Inflammatory macrophage (primary cell): ENCODE measurements around the gene LGALS7B.
A peak's percentile ranks its signal among the peaks of the same experiment; 100 is the strongest.
"Not testable (repeated sequence)": the region's sequence is repeated elsewhere in the genome, so short reads cannot be mapped to it uniquely, and the experiment has no call there.

Experiments used
- DNase-seq, 2 donors: peaks; one replicate each; pipeline ENCODE4 v3.0.0-alpha.2; 2020 to 2022

The LGALS7B gene

GRCh38 chr19:38770228-38770948, 18.6 kb upstream of the LGALS7B start:
- not testable (repeated sequence) for DNase-seq

GRCh38 chr19:38770949-38771275, 18.1 kb upstream of the LGALS7B start:
- DNase-seq: not testable (repeated sequence)

GRCh38 chr19:38771569-38771968, 17.4 kb upstream of the LGALS7B start:
- DNase-seq: not testable (repeated sequence)

GRCh38 chr19:38773469-38774177, 15.4 kb upstream of the LGALS7B start, which contains the start of gene LGALS7:
Gene LGALS7 (minus strand): TSS chr19:38773517. CDS start chr19:38773492, 25 bp downstream.
- DNase-seq: no peak

GRCh38 chr19:38774181-38774950, 14.6 kb upstream of the LGALS7B start:
- DNase-seq: no peak

- DNase-seq: no peak
Observed at GRCh38 chr19:38778733-38779132, 10.3 kb upstream of the LGALS7B start.

GRCh38 chr19:38780443-38780842, 8.6 kb upstream of the LGALS7B start:
- no peak for DNase-seq

- DNase-seq: no peak
Observed at GRCh38 chr19:38781058-38781457, 7.9 kb upstream of the LGALS7B start.

- not testable (repeated sequence) for DNase-seq
Observed at GRCh38 chr19:38782212-38782611, 6.8 kb upstream of the LGALS7B start.

GRCh38 chr19:38784224-38784623, 4.8 kb upstream of the LGALS7B start:
- DNase-seq: no peak

- no peak for DNase-seq
Observed at GRCh38 chr19:38785187-38785699, 3.8 kb upstream of the LGALS7B start.

- not testable (repeated sequence) for DNase-seq
Observed at GRCh38 chr19:38786061-38786460, 2.9 kb upstream of the LGALS7B start.

GRCh38 chr19:38786572-38787265, 2.3 kb upstream of the LGALS7B start:
- no peak for DNase-seq

- DNase-seq: not testable (repeated sequence)
Observed at GRCh38 chr19:38790507-38791403, 1.8 kb downstream of the LGALS7B start.

- DNase-seq: not testable (repeated sequence)
Observed at GRCh38 chr19:38791451-38792064, 2.6 kb downstream of the LGALS7B start.

GRCh38 chr19:38792250-38793111, 3.5 kb downstream of the LGALS7B start:
- DNase-seq: peak; percentile 29 to 42

GRCh38 chr19:38793177-38793576, 4.2 kb downstream of the LGALS7B start:
- DNase-seq: no peak

- no peak for DNase-seq
Observed at GRCh38 chr19:38793671-38794070, 4.7 kb downstream of the LGALS7B start.

GRCh38 chr19:38795549-38795948, 6.5 kb downstream of the LGALS7B start:
- no peak for DNase-seq

GRCh38 chr19:38796154-38796553, 7.2 kb downstream of the LGALS7B start:
- no peak for DNase-seq
